ENCODE data around the gene FIZ1. TPM values are rescaled to one million over a fixed set of nuclear protein-coding genes. Genes with fewer than 3 reads are reported as not detected.

FIZ1 gene
- total and polyA plus RNA-seq, 4 donors: 2.3 to 26.5 (median 15.4) TPM

DNA sequence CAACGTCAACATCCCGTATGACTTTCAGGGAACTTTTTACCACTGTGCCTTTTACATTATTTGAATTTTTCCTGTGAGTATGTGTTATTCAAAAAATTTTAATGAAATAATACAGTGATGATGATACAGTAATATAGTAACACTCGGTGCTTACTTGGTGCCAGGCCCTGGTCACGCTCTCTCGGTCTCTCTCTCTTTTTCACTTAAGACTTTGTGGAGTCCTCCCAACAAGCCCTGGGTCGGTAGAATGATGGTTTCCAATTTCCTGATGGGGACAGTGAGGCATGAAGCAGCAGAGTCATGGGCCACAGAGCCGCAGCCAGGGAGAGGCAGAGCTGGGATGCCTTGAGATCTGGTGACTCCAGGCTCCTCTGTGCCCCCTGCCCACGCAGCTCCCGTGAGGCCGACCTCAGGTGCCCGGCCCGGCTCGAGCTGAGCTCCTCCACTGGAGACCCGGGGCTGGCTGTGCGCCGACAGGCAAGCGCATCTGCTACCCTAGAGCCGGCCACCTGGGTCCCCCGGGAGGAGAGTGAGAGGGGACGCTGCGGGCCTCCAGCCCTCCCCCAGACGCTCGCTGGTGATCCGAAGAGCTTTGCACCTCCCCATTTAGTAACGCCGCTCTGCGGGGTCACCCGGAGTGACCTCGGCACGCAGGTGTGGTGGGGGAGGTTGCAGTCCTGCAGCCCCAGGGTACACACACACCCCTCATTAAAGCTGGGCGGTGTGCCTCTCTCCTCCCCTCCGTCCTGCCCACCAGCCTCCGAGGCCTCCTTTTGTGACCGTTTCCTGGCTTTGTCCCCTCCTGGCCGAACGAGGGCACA lies 49.6 kb downstream of the FIZ1 start:
- WGBS (ENCODE audit: insufficient coverage): 10% methylated on average over 20 of the region's 36 CpGs
- H3K9me3 ChIP-seq (ENCODE audit: control insufficient read depth, insufficient read depth, low read length): no peaks in the 10 kb centered on the region
- DNase-seq (ENCODE audit: low read depth in 4 of 6, low spot score in 6 of 6): peak in 2 of 6 donors; percentile 1 to 30
- H3K4me3 ChIP-seq (ENCODE audit: low read depth, low read length): no peak overlapping the region
- no peaks in the 10 kb centered on the region for H3K36me3 ChIP-seq (ENCODE audit: control insufficient read depth, insufficient read depth, low read length)
- peaks cover 8% of the 10 kb centered on the region for H3K4me1 ChIP-seq (ENCODE audit: control insufficient read depth, insufficient read depth, low read length)
- peaks cover 8% of the 10 kb centered on the region for H3K27me3 ChIP-seq (ENCODE audit: control insufficient read depth, insufficient read depth, low read length)
- no peak overlapping the region for H3K27ac ChIP-seq (ENCODE audit: low read depth, low read length)

DNA sequence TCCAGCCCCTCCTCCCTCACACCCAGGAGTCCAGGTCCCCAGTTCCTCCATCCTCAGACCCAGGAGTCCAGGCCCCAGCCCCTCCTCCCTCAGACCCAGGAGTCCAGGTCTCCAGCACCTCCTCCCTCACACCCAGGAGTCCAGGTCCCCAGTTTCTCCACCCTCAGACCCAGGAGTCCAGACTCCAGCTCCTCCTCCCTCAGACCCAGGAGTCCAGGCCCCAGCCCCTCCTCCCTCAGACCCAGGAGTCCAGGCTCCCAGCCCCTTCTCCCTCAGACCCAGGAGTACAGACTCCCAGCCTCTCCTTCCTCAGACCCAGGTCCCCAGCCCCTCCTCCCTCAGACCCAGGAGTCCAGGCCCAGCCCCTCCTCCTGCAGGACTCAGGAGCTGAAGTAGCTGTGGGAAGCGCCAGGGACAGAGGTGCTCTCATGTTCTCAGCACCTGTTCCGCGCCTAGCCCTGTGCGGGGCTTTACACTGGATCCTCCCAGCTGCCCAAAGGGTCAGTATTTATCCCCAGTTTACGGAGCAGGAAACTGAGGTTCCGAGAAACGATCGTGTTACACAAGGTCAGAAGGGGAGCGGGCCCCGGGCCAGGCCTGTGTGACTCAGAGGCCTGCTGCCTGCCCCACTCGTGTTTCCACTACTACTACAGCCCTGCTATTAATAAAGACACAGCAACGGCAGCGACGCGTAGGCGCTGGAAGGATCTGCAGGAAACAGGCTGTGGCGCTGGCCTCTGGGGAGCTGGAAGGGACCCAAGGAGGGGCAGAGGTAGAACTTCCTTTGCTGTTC lies 52.3 kb downstream of the FIZ1 start:
- Histone ChIP-seq H3K27ac (ENCODE audit: low read depth, low read length) (no peak overlapping the region), H3K27me3 (ENCODE audit: control insufficient read depth, insufficient read depth, low read length) (peaks cover 8% of the 10 kb centered on the region), H3K4me3 (ENCODE audit: low read depth, low read length) (no peak overlapping the region), H3K4me1 (ENCODE audit: control insufficient read depth, insufficient read depth, low read length) (peaks cover 8% of the 10 kb centered on the region), H3K9me3 (ENCODE audit: control insufficient read depth, insufficient read depth, low read length) (no peaks in the 10 kb centered on the region), H3K36me3 (ENCODE audit: control insufficient read depth, insufficient read depth, low read length) (no peaks in the 10 kb centered on the region)
- no peak for DNase-seq (ENCODE audit: low read depth in 4 of 6, low spot score in 6 of 6)
- WGBS (ENCODE audit: insufficient coverage): 76% methylated on average over 16 of the region's 17 CpGs

DNA sequence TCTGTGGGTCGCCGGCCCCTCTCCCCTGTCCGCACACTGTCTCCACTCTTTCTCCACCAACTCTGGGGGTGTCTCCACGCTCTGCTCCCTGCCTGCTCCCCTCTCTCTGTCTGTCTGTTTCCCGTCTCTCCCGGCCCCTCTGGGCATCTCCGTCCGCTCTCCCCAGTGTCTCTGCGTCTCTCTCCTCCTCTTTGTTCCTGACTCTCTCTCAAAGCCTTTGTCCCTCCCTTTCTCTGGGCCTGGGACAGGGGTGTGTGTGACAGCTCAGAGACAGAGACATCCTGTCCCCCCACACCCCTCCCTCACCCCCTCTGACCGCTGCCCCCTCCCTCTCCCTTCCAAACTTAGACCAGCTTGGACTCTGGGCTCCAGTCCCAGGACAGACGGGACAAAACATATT lies 53.3 kb downstream of the FIZ1 start:
- no peaks in the 10 kb centered on the region for H3K9me3 ChIP-seq (ENCODE audit: control insufficient read depth, insufficient read depth, low read length)
- H3K27ac ChIP-seq (ENCODE audit: low read depth, low read length): no peak overlapping the region

DNA sequence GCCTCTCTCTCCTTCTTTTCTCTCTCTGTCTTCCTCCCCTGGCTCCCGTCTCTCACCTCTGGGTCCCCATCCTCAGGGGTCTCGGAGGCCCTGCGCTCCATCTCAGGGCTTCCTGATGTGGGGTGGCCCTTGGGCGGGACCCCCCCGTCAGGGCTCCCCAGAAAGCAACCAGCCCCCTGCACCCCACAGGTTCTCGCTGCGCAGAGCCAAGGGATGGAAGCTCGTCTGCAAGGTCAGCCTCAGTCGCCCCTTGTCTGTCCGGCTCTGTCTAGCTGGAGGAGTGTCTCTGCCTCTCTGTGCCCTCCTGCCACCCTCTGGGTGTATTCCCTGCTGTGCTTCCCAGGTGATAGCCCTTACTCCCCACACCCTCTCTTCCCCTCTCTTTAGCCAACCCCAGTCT lies 53.9 kb downstream of the FIZ1 start, which contains the start of gene SBK3:
TSS of gene SBK3 (minus strand) at position 101 of the 400 bp plus-strand sequence. CDS start at position 101, 0 bp downstream.
- H3K4me3 ChIP-seq (ENCODE audit: low read depth, low read length): no peak within 1 kb of the TSS
- WGBS (ENCODE audit: insufficient coverage): 89% methylated on average over 10 of the region's 10 CpGs
- no peaks in the 10 kb centered on the region for H3K36me3 ChIP-seq (ENCODE audit: control insufficient read depth, insufficient read depth, low read length)
- no peak for DNase-seq (ENCODE audit: low read depth in 4 of 6, low spot score in 6 of 6)
- H3K9me3 ChIP-seq (ENCODE audit: control insufficient read depth, insufficient read depth, low read length): no peaks in the 10 kb centered on the region
- no peak within 1 kb of the TSS for H3K27ac ChIP-seq (ENCODE audit: low read depth, low read length)
- H3K27me3 ChIP-seq (ENCODE audit: control insufficient read depth, insufficient read depth, low read length): peaks cover 8% of the 10 kb centered on the region
- peaks cover 8% of the 10 kb centered on the region for H3K4me1 ChIP-seq (ENCODE audit: control insufficient read depth, insufficient read depth, low read length)

More for the DNA sequence above, 53.3 kb downstream of the FIZ1 start:
- H3K36me3 ChIP-seq (ENCODE audit: control insufficient read depth, insufficient read depth, low read length): no peaks in the 10 kb centered on the region
- H3K27me3 ChIP-seq (ENCODE audit: control insufficient read depth, insufficient read depth, low read length): peaks cover 8% of the 10 kb centered on the region
- peaks cover 8% of the 10 kb centered on the region for H3K4me1 ChIP-seq (ENCODE audit: control insufficient read depth, insufficient read depth, low read length)
- no peak for DNase-seq (ENCODE audit: low read depth in 4 of 6, low spot score in 6 of 6)
- no peak overlapping the region for H3K4me3 ChIP-seq (ENCODE audit: low read depth, low read length)
- WGBS (ENCODE audit: insufficient coverage): 56% methylated on average over 9 of the region's 11 CpGs

DNA sequence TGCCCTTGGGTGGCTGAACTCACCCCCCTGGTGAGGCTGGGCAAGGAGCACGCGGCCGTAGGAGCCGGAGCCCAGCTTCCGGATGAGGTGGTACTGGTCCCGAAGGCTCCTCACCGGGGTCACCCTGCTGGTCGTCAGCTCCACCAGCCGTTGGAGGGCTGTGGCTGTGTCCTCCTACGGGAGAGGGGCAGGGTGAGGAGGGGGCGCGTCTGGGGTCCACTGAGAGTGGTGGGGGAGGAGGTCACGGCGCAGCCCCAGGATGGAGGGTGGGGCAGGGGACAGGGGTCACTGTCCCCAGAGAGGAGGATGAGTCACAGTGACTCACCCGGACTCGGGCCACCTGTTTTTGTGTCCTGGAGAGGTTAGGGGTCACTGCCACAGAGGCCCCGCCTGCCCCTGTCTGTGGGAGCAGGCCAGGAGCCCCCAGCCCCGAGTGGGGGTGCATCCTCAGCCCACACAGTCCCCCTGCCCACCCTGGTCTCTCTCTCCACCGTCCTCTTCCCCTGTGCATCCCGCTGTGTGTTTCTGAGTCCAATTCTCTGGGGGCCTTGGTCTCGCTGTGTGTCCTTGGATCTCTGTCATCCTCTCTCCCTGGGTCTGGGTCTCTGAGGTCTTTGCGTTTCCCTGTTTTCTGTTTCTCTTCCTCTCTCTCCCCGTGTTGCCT lies 54.4 kb downstream of the FIZ1 start:
- no peaks in the 10 kb centered on the region for H3K36me3 ChIP-seq (ENCODE audit: control insufficient read depth, insufficient read depth, low read length)
- no peaks in the 10 kb centered on the region for H3K9me3 ChIP-seq (ENCODE audit: control insufficient read depth, insufficient read depth, low read length)
- 71% methylated on average over 23 of the region's 23 CpGs for WGBS (ENCODE audit: insufficient coverage)
- no peak overlapping the region for H3K4me3 ChIP-seq (ENCODE audit: low read depth, low read length)
- DNase-seq (ENCODE audit: low read depth in 4 of 6, low spot score in 6 of 6): no peak
- no peak overlapping the region for H3K27ac ChIP-seq (ENCODE audit: low read depth, low read length)
- peaks cover 5% of the 10 kb centered on the region for H3K4me1 ChIP-seq (ENCODE audit: control insufficient read depth, insufficient read depth, low read length)
- peaks cover 5% of the 10 kb centered on the region for H3K27me3 ChIP-seq (ENCODE audit: control insufficient read depth, insufficient read depth, low read length)

DNA sequence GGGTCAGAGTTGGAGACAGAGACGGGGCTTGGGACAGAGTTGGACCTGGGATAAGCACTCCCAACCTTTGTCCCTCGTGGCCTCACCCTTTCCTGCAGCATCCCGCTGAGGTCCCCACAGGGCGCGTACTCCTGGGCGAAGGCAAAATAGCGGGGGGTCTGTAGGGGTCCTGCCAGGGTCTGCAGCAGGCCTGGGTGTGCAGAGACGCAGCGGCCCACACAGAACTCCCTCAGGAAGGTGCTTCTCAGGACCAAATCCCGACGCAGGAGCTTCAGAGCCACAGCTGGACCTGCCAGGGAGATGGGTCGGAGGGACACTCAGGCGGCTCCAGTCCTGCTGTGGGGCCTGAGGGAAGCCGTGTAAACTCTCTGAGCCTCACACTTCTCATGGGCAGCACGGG lies 55.3 kb downstream of the FIZ1 start:
- no peaks in the 10 kb centered on the region for H3K36me3 ChIP-seq (ENCODE audit: control insufficient read depth, insufficient read depth, low read length)
- H3K27me3 ChIP-seq (ENCODE audit: control insufficient read depth, insufficient read depth, low read length): no peaks in the 10 kb centered on the region
- H3K4me3 ChIP-seq (ENCODE audit: low read depth, low read length): no peak overlapping the region
- H3K9me3 ChIP-seq (ENCODE audit: control insufficient read depth, insufficient read depth, low read length): no peaks in the 10 kb centered on the region
- DNase-seq (ENCODE audit: low read depth in 4 of 6, low spot score in 6 of 6): no peak
- H3K27ac ChIP-seq (ENCODE audit: low read depth, low read length): no peak overlapping the region
- WGBS (ENCODE audit: insufficient coverage): 87% methylated on average over 14 of the region's 15 CpGs
- H3K4me1 ChIP-seq (ENCODE audit: control insufficient read depth, insufficient read depth, low read length): no peaks in the 10 kb centered on the region

DNA sequence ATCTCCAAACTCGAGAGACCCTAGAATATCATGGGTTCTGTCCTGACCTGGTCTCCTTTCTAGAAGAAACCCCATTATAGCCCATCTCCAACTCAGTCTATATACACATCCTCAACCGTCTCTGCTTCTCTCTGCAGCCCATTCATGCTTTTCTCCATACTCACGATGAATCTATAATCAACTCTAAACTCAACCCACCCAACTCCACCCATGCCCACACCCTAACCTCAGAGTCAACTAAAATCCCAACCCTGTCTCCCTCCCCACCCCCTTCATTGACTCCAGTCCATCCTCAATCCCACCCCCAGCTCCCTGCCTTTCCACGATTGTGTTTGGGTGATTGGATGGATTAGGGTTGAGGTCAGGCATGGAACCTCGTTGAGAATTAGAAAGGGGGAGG lies 55.8 kb downstream of the FIZ1 start:
- Histone ChIP-seq H3K4me3 (ENCODE audit: low read depth, low read length) (no peak overlapping the region), H3K27ac (ENCODE audit: low read depth, low read length) (no peak overlapping the region), H3K27me3 (ENCODE audit: control insufficient read depth, insufficient read depth, low read length) (no peaks in the 10 kb centered on the region), H3K4me1 (ENCODE audit: control insufficient read depth, insufficient read depth, low read length) (no peaks in the 10 kb centered on the region), H3K36me3 (ENCODE audit: control insufficient read depth, insufficient read depth, low read length) (no peaks in the 10 kb centered on the region), H3K9me3 (ENCODE audit: control insufficient read depth, insufficient read depth, low read length) (no peaks in the 10 kb centered on the region)
- 75% methylated on average over 4 of the region's 5 CpGs for WGBS (ENCODE audit: insufficient coverage)
- DNase-seq (ENCODE audit: low read depth in 4 of 6, low spot score in 6 of 6): no peak

DNA sequence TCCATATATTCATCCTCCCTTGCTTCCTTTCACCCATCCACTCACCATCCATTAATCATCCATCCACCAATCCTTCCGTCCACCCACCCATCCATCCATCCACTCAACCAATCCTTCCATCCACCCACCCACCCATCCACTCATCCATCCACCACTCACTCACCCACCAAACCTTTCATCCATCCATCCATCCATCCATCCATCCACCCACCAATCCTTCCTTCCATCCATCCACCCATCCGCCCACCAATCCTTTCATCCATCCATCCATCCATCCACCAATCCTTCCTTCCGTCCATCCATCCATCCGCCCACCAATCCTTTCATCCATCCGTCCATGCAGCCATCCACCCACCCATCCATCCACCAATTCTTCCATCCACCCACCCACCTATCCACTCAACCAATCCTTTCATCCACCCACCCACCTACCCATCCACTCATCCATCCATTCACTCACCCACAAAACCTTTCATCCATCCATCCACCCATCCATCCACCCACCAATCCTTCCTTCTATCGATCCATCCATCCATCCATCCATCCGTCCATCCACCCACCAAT lies 56.9 kb downstream of the FIZ1 start:
- WGBS (ENCODE audit: insufficient coverage): 85% methylated on average over 7 of the region's 7 CpGs
- no peaks in the 10 kb centered on the region for H3K4me1 ChIP-seq (ENCODE audit: control insufficient read depth, insufficient read depth, low read length)
- DNase-seq (ENCODE audit: low read depth in 4 of 6, low spot score in 6 of 6): no peak

More for the DNA sequence above, 56.9 kb downstream of the FIZ1 start:
- H3K4me3 ChIP-seq (ENCODE audit: low read depth, low read length): no peak overlapping the region
- H3K36me3 ChIP-seq (ENCODE audit: control insufficient read depth, insufficient read depth, low read length): no peaks in the 10 kb centered on the region
- H3K9me3 ChIP-seq (ENCODE audit: control insufficient read depth, insufficient read depth, low read length): no peaks in the 10 kb centered on the region
- H3K27ac ChIP-seq (ENCODE audit: low read depth, low read length): no peak overlapping the region
- H3K27me3 ChIP-seq (ENCODE audit: control insufficient read depth, insufficient read depth, low read length): no peaks in the 10 kb centered on the region
